ENCODE measurements around the gene RAB24.
"Not testable (repeated sequence)": the region's sequence is repeated elsewhere in the genome, so short reads cannot be mapped to it uniquely, and the experiment has no call there.

The RAB24 gene

GRCh38 chr5:177343000-177343399 lies 39.5 kb upstream of the RAB24 start:
- not testable (repeated sequence) for H3K9ac ChIP-seq (ENCODE audit: low read depth, low read length); H3K4me1 ChIP-seq (ENCODE audit: insufficient read depth, low read length); H3K9me3 ChIP-seq (ENCODE audit: insufficient read depth, low read depth, low read length); H3K27ac ChIP-seq (ENCODE audit: low read depth, low read length); H3K27me3 ChIP-seq (ENCODE audit: insufficient read depth, low read length); H3K4me3 ChIP-seq (ENCODE audit: low read length)
- 93% methylated on average over 12 of the region's 14 CpGs for WGBS
- H3K36me3 ChIP-seq (ENCODE audit: insufficient read depth, low read length), result peaks cover 42% of the 10 kb centered on the region

GRCh38 chr5:177339107-177339638 lies 35.7 kb upstream of the RAB24 start:
- Histone ChIP-seq H3K9ac (ENCODE audit: low read depth, low read length) (no peak overlapping the region; the same call in 1 of the 2 replicates), H3K4me1 (ENCODE audit: insufficient read depth, low read length) (no peaks in the 10 kb centered on the region), H3K9me3 (ENCODE audit: insufficient read depth, low read depth, low read length) (no peaks in the 10 kb centered on the region), H3K36me3 (ENCODE audit: insufficient read depth, low read length) (peaks cover 64% of the 10 kb centered on the region), H3K27ac (ENCODE audit: low read depth, low read length) (no peak overlapping the region), H3K4me3 (ENCODE audit: low read length) (no peak overlapping the region), H3K27me3 (ENCODE audit: insufficient read depth, low read length) (no peaks in the 10 kb centered on the region)
- 82% methylated on average over 11 of the region's 11 CpGs for WGBS

DNA sequence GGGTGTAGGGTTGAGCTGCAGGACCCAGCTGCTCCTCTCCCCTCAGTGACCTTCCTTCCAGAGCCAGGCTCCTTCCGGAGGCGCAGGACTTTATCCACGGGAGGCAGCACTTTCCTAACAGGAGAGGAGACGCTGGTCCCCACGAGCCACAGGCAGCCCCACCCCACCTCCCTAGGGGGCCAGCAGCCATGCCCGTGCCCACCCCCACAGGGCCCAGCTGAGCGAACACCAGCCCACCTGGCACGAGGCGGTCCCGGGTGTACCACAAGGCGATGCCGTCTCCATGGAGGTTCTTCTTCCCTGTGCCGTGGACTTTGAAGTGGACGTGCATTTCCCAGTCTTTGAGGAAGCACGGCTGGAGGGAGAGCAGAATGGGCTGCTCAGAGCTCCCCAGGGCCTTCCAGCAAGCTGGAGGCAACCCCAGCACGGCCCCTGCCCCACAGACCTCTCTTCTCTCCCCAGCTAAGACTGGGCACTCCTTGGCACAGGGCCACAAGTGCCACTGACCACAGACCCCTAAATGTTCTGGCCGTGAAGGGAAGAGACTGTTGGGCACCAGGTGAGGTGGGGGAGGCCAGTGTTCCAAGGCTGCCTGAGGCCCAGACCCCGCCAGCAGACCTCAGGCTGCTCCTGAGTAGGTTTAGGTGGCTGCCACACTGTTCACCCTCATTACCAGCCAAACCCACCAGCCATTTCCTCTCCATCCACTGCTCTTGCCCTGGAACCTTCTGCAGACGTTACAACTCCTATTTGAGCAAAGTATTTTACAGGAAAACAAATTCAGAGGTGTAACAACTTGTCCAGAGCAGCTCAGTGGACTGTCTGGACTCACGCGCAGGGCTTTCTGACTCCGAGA lies 35.0 kb upstream of the RAB24 start:
- no peak overlapping the region for H3K4me3 ChIP-seq (ENCODE audit: low read length)
- WGBS, result 89% methylated on average over 22 of the region's 22 CpGs

DNA sequence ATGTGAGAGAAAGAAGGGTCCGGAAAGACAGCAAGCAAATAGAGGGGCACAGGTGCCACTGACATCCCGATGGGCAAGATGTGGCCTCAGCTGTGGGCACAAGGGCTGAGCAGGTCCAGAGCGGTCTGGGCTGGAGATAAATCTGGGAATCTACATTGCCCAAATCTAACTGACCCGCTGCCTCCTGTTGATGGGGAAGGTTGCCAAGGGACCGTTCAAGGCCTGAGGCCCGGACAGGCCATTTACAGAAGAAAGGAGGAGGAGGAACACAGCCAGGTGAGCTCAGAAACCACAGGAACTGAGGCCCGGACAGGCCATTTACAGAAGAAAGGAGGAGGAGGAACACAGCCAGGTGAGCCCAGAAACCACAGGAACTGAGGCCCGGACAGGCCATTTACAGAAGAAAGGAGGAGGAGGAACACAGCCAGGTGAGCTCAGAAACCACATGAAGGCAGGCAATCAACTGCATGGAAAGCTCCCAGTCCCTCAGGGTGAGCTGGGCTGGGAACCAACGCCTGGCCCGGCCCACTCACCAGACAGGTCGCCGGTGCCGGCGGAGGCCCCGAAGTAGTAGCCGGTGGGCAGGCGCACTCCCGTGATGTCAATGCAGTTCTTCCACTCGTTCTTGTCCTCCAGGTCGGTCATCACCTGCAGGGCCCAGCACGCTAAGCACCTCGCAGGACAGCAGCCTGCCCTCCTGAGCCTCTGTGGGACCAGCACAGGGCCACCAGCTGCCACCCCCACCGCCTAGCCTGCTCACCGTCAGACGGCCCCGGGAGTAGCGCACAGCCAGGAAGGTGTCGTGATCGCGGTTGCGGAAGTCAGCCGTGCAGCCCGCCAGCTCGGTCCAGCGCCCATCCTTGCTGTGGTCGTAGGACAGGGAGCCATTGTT lies 33.3 kb upstream of the RAB24 start:
- no peaks in the 10 kb centered on the region for H3K27me3 ChIP-seq (ENCODE audit: insufficient read depth, low read length)
- H3K27ac ChIP-seq (ENCODE audit: low read depth, low read length), result no peak overlapping the region
- H3K4me3 ChIP-seq (ENCODE audit: low read length), result no peak overlapping the region
- peaks cover 73% of the 10 kb centered on the region for H3K36me3 ChIP-seq (ENCODE audit: insufficient read depth, low read length)
- no peak overlapping the region for H3K9ac ChIP-seq (ENCODE audit: low read depth, low read length)
- H3K4me1 ChIP-seq (ENCODE audit: insufficient read depth, low read length), result no peaks in the 10 kb centered on the region
- WGBS, result 96% methylated on average over 36 of the region's 36 CpGs
- H3K9me3 ChIP-seq (ENCODE audit: insufficient read depth, low read depth, low read length), result no peaks in the 10 kb centered on the region

More for the DNA sequence above, 35.0 kb upstream of the RAB24 start:
- H3K27me3 ChIP-seq (ENCODE audit: insufficient read depth, low read length), result no peaks in the 10 kb centered on the region
- no peaks in the 10 kb centered on the region for H3K9me3 ChIP-seq (ENCODE audit: insufficient read depth, low read depth, low read length)
- no peak overlapping the region; the same call in 1 of the 2 replicates for H3K9ac ChIP-seq (ENCODE audit: low read depth, low read length)
- peaks cover 69% of the 10 kb centered on the region for H3K36me3 ChIP-seq (ENCODE audit: insufficient read depth, low read length)
- H3K27ac ChIP-seq (ENCODE audit: low read depth, low read length), result no peak overlapping the region
- no peaks in the 10 kb centered on the region for H3K4me1 ChIP-seq (ENCODE audit: insufficient read depth, low read length)

DNA sequence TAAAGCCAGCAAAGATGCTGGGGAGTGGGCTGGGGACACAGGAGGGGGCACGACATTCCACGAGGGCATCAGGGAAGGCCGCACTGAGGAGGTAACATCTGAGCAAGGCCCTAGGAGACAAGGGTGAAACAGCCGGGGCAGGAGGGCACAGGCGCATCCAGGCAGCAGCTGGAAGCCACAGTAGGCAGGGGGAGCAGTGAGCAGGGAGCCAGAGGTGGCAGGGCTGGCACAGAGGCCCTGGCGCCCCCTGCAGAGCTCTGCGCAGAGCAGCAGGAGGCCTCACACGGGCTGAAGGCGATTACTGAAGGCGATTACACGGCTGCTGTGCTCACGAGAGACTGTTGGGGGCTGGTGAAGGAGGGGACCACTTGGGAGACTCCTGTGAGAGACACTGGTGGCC lies 32.6 kb upstream of the RAB24 start:
- H3K9ac ChIP-seq (ENCODE audit: low read depth, low read length), result no peak overlapping the region
- H3K4me1 ChIP-seq (ENCODE audit: insufficient read depth, low read length), result no peaks in the 10 kb centered on the region
- 88% methylated on average over 12 of the region's 12 CpGs for WGBS
- no peak overlapping the region for H3K27ac ChIP-seq (ENCODE audit: low read depth, low read length)
- peaks cover 71% of the 10 kb centered on the region for H3K36me3 ChIP-seq (ENCODE audit: insufficient read depth, low read length)
- H3K4me3 ChIP-seq (ENCODE audit: low read length), result no peak overlapping the region
- no peaks in the 10 kb centered on the region for H3K9me3 ChIP-seq (ENCODE audit: insufficient read depth, low read depth, low read length)
- H3K27me3 ChIP-seq (ENCODE audit: insufficient read depth, low read length), result no peaks in the 10 kb centered on the region

- H3K36me3 ChIP-seq (ENCODE audit: insufficient read depth, low read length), result peaks cover 72% of the 10 kb centered on the region
These were observed 32.2 kb upstream of the RAB24 start for GRCh38 chr5:177335701-177336065.

DNA sequence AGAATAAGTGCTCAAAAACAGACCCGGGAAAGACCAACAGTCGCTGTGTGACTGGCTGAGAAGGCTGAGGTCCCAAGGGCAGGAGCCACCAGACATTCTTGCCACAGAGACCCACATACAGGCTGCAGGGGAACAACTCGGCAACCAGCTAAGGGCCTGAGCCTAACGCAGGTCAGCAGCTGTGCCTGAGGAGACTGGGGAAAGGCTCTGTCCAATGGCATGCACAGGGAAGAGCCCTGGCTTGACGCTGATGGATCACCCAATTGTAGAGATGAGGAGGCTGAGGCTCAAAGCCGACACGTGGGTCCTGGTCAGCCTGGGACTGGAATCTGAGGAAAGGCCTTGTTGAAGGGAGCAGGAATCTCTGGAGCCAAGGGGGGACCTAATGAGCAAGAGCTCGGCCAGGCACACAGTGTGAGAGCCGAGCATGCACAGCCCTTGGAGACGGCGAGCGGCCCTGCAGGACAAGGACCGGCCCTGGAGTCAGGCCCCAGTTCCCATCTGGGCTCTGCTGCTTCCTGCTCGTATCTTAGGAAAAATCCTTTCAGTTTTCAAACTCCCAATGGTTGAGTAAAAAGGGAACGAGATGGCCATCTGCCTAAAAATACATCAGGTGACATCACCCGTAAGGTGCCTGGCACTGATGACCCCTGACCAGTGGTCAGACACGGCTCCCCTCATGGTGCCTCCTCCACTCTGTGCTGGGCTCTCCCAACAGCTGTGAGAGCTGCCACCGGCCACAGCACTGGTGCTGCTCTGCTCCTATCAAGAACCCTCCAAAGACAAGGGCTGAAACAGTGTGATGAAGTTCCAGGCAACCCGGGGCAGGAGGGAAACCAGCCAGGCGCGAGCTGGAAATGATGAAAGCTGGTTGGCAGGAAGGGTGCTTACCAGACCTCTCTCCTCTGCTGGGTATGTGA lies 31.5 kb upstream of the RAB24 start:
- Histone ChIP-seq H3K27ac (ENCODE audit: low read depth, low read length) (no peak overlapping the region), H3K9ac (ENCODE audit: low read depth, low read length) (no peak overlapping the region), H3K9me3 (ENCODE audit: insufficient read depth, low read depth, low read length) (no peaks in the 10 kb centered on the region), H3K4me1 (ENCODE audit: insufficient read depth, low read length) (no peaks in the 10 kb centered on the region), H3K36me3 (ENCODE audit: insufficient read depth, low read length) (peaks cover 79% of the 10 kb centered on the region), H3K27me3 (ENCODE audit: insufficient read depth, low read length) (no peaks in the 10 kb centered on the region), H3K4me3 (ENCODE audit: low read length) (no peak overlapping the region)
- WGBS, result 95% methylated on average over 21 of the region's 21 CpGs

More at GRCh38 chr5:177335701-177336065, 32.2 kb upstream of the RAB24 start:
- Histone ChIP-seq H3K27me3 (ENCODE audit: insufficient read depth, low read length) (no peaks in the 10 kb centered on the region), H3K27ac (ENCODE audit: low read depth, low read length) (no peak overlapping the region), H3K9ac (ENCODE audit: low read depth, low read length) (no peak overlapping the region), H3K9me3 (ENCODE audit: insufficient read depth, low read depth, low read length) (no peaks in the 10 kb centered on the region), H3K4me1 (ENCODE audit: insufficient read depth, low read length) (no peaks in the 10 kb centered on the region), H3K4me3 (ENCODE audit: low read length) (no peak overlapping the region)
- 94% methylated on average over 7 of the region's 7 CpGs for WGBS

DNA sequence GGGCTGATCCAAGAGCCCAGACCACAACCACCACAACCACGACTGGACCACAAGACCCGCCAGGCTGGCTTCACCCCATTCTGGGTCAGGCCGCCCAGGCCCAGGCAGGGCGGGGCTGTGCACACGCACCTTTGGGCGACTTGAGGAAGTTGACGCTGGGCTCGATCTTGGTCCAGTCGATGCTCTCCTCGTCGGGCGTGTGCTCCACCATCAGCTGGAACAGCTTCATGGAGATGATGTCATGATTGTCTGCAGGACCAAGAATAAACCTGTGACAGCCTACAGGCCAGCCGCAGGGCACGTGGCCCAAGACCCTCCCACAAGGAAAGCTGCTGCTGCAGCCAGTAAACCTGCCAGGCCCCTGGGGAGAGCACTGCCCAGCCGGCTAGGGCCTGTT lies 30.6 kb upstream of the RAB24 start:
- H3K9me3 ChIP-seq (ENCODE audit: insufficient read depth, low read depth, low read length), result no peaks in the 10 kb centered on the region
- H3K4me3 ChIP-seq (ENCODE audit: low read length), result no peak overlapping the region
- 95% methylated on average over 15 of the region's 15 CpGs for WGBS
- no peak overlapping the region for H3K27ac ChIP-seq (ENCODE audit: low read depth, low read length)
- H3K27me3 ChIP-seq (ENCODE audit: insufficient read depth, low read length), result no peaks in the 10 kb centered on the region
- peaks cover 77% of the 10 kb centered on the region for H3K36me3 ChIP-seq (ENCODE audit: insufficient read depth, low read length)
- H3K4me1 ChIP-seq (ENCODE audit: insufficient read depth, low read length), result no peaks in the 10 kb centered on the region
- no peak overlapping the region for H3K9ac ChIP-seq (ENCODE audit: low read depth, low read length)

DNA sequence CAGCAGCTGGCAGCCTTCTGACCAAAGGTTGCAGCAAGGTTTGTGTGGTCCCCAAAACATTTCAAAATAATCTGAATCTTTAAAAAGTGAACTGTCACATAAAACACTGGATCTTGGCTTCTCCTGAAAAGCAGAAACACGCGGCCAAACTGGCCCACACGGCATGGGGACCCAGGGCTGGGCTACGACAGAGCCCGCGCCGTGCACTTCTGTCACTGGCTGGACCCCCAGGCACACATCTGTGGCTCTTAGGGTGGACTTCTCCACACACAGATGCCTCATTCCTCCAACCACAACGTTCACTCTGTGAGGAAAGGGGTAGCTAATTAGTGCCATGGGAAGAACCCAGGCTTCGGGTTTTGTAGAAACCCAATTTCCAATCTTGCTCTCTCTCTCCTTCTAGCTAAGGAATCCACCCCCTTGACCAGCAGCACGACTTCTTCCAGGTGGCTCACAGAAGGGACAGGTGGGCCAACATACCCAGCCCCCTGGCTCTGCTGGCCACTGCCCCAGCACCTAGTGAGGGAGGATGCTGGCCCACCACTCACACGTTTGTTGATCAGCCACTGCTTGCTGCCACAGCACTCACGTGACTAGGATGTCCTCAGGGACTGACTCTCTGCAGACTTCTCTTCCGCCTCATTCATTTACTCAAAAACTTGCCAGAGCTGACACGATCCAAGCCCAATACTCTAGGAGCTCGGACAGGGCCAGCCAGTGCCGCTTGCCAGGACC lies 30.1 kb upstream of the RAB24 start:
- no peaks in the 10 kb centered on the region for H3K27me3 ChIP-seq (ENCODE audit: insufficient read depth, low read length)
- H3K4me3 ChIP-seq (ENCODE audit: low read length), result no peak overlapping the region
- H3K27ac ChIP-seq (ENCODE audit: low read depth, low read length), result no peak overlapping the region
- no peak overlapping the region for H3K9ac ChIP-seq (ENCODE audit: low read depth, low read length)
- H3K9me3 ChIP-seq (ENCODE audit: insufficient read depth, low read depth, low read length), result no peaks in the 10 kb centered on the region
- peaks cover 76% of the 10 kb centered on the region for H3K36me3 ChIP-seq (ENCODE audit: insufficient read depth, low read length)
- whole genome bisulfite sequencing, result 97% methylated on average over 15 of the region's 16 CpGs
- no peaks in the 10 kb centered on the region for H3K4me1 ChIP-seq (ENCODE audit: insufficient read depth, low read length)

DNA sequence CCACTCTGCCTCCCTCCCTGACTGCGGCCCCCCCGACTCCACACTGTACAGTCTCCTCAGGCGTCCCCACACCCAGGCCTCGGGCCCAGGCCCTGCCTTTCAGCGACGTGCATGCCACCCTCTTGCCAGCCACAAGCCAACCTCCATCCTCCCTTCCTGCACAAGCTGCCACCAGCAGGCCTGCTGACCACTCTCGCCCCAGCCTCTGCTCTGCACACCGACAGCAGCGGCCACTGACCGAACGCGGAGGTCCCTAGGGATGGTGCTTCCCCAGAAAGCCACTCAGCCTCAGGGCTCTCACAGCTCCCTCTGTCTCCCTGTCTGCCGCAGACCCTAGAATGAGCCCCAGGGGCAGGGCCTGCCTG lies 29.4 kb upstream of the RAB24 start:
- H3K9me3 ChIP-seq (ENCODE audit: insufficient read depth, low read depth, low read length), result no peaks in the 10 kb centered on the region
- H3K27me3 ChIP-seq (ENCODE audit: insufficient read depth, low read length), result no peaks in the 10 kb centered on the region
- H3K36me3 ChIP-seq (ENCODE audit: insufficient read depth, low read length), result peaks cover 72% of the 10 kb centered on the region
- WGBS, result 94% methylated on average over 13 of the region's 13 CpGs
- H3K4me3 ChIP-seq (ENCODE audit: low read length), result no peak overlapping the region
- no peak overlapping the region for H3K9ac ChIP-seq (ENCODE audit: low read depth, low read length)
- H3K4me1 ChIP-seq (ENCODE audit: insufficient read depth, low read length), result no peaks in the 10 kb centered on the region
- no peak overlapping the region for H3K27ac ChIP-seq (ENCODE audit: low read depth, low read length)

Measured in HUES64 (cell line).